Sigmoid colon (tissue), 7 donors: ENCODE results near the gene ABHD17C. TPM values are rescaled to one million over a fixed set of nuclear protein-coding genes. Genes with fewer than 3 reads are reported as not detected.

ENCODE experiments used
- DNase-seq: peaks from one replicate; pipeline ENCODE4 v3.0.0-alpha.2; 2019
- H3K27ac ChIP-seq, 4 donors: fragments of 200-600 bp; sonication (generic); one replicate each; pipeline ENCODE4 v1.5.1; 2016 to 2019; ENCODE audit warnings: mild to moderate bottlenecking in 1 of 4
- H3K27me3 ChIP-seq, 3 donors: fragments of 200-600 bp; sonication (generic); one replicate each; pipeline ENCODE4 v1.5.1; 2019; ENCODE audit warnings: mild to moderate bottlenecking in 1 of 3
- H3K36me3 ChIP-seq, 4 donors: fragments of 200-600 bp; sonication (generic); one replicate each; pipeline ENCODE4 v1.5.1; 2016 to 2019
- H3K4me1 ChIP-seq, 4 donors: fragments of 200-600 bp; sonication (generic); one replicate each; pipeline ENCODE4 v1.5.1; 2017 to 2019
- H3K4me3 ChIP-seq, 4 donors: fragments of 200-600 bp; sonication (generic); one replicate each; pipeline ENCODE4 v1.5.1; 2017 to 2019; ENCODE audit warnings: mild to moderate bottlenecking in 2 of 4, moderate library complexity in 1 of 4
- H3K9me3 ChIP-seq, 4 donors: fragments of 200-600 bp in 3 of 4; sonication (generic) in 3 of 4; one replicate each; pipeline versions ENCODE4 v1.5.1 to v1.6.1; 2013 to 2019
- EP300 ChIP-seq, 4 donors: sonication (generic); formaldehyde crosslinking; IDR thresholded peaks; one replicate each; pipeline ENCODE4 v1.6.1; 2017; ENCODE audit warnings: antibody characterized with exemption in 4 of 4
- POLR2A ChIP-seq, 2 donors: fragments of 450-650 bp; IDR thresholded peaks; one replicate each; pipeline ENCODE4 v1.6.1; 2016; ENCODE audit warnings: antibody characterized with exemption in 2 of 2, mild to moderate bottlenecking in 2 of 2, moderate library complexity in 2 of 2
- POLR2AphosphoS5 ChIP-seq, 4 donors: sonication (generic); formaldehyde crosslinking; IDR thresholded peaks; one replicate each; pipeline ENCODE4 v1.6.1; 2017; ENCODE audit warnings: antibody characterized with exemption in 4 of 4
- WGBS, 2 donors: extraction: QIAGEN DNeasy Blood & Tissue Kit; methylation state at CpG; one replicate each; pipeline ENCODE4 v1.1.7; 2013; 5-methylcytosine and 5-hydroxymethylcytosine counted together
- intact Hi-C: fragments of 100-400 bp; cut with DNase I; formaldehyde crosslinking; loops from one replicate; pipeline ENCODE4 v1.15.1; 2023
- polyA plus RNA-seq, 3 donors: library from polyadenylated mRNA; stranded (reverse); fragments of 200-250 nt; gene quantifications; one replicate each; pipeline ENCODE4 v1.2.3, GENCODE V29; 2013
- total RNA-seq, 4 donors: library from RNA; depleted of rRNA; stranded (reverse); fragments of >200 nt; gene quantifications; one replicate each; pipeline ENCODE4 v1.1.0, GENCODE V29; 2016
- TF ChIP-seq, protein P1 (sequence below), 4 experiments: fragments of 450-650 bp in 3 of 4; fragments of 200-600 bp in 1 of 4; IDR thresholded peaks; one replicate each; pipeline ENCODE4 v1.5.1; 2016 to 2019; ENCODE audit warnings: antibody characterized with exemption in 4 of 4, mild to moderate bottlenecking in 3 of 4, moderate library complexity in 2 of 4
- donor health status: healthy with polysubstance abuse.
- donor health status: Bipolar disorder and iron deficiency.
- donor health status: healthy.

The ABHD17C gene
- total and polyA plus RNA-seq, 7 donors: 2.0 to 174 (median 4.2) TPM

DNA sequence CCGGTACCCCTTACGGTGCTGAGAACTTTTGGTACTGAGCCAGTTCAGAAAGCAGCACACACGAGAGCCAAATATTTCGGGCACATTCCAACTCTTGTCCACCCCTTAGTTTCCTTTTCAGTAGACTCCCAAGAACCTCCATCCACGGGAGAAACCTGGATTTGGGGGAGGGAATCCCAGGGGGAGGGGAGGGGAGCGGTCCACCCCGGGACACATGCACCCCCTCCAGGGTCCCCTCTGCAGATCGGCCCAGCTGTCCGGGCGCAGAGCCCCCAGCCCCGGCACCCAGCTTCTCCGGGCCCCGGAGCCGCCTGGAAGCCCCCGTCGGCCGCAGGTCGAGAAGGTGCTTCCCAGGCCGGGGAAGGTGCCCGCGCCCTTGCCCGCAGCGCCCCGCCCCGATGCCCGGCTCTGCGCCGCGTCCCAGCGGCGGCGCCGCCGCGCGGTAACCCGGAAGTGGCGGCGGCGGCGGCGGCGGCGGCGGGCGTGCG, 455 bp upstream of the ABHD17C start:
- H3K4me3 ChIP-seq: peak overlapping the region; percentile 63 to 83 (median 74)
- H3K36me3 ChIP-seq: no peaks in the 10 kb centered on the region
- 0 to 1% methylated on average over 47 of the region's 47 CpGs for WGBS, 2 donors
- DNase-seq: no peak
- peaks cover 0 to 28% (median 25%) of the 10 kb centered on the region in 4 donors for H3K4me1 ChIP-seq
- H3K27me3 ChIP-seq: no peaks in the 10 kb centered on the region
- no peaks in the 10 kb centered on the region for H3K9me3 ChIP-seq
- no peak for TF ChIP-seq POLR2A (IDR thresholded peaks at IDR 0.05)
- TF ChIP-seq EP300 (IDR thresholded peaks at IDR 0.05): no peak
- intact Hi-C loops: loop anchor here (5.0 to 10.0 kb wide), 5 partner anchors 53 to 280 kb away; partner anchors contain the start of gene CEMIP
- peak overlapping the region; percentile 85 to 91 (median 88) for H3K27ac ChIP-seq

DNA sequence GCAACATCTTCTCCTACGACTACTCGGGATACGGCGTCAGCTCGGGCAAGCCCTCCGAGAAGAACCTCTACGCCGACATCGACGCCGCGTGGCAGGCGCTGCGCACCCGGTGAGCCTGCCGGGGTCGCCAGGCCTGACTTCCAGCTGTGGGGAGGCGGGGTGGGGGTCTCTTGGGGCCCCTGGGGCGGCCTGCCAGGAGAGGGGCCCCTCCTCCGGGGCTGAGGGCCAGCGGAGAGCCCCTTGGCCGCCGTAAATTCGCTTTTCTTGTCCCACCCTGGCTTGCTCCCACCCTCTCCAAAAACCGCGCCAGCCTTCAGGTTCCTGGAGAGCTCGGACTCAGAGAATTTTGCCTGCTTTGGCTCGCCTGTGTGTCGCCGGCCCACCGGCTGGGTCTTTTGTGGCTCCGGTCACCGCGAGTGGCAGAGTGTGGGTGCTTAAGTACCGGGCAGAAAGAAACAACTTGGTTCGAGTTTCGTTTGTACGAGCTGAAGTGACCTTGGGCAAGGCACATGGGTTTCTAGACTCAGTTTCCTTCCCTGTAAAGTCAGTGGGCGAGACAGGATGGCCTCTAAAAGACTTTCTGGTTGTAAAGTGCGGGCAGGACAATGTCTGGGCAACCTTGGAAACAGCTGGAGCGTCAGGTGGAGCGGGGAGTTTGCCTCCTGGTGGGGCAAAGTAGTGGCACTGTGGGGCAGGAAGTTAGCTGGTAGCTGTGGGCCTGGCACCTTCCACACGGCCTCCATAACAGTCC, 976 bp downstream of the ABHD17C start:
- H3K4me3 ChIP-seq: peak overlapping the region; percentile 61 to 83 (median 66)
- no peaks in the 10 kb centered on the region for H3K9me3 ChIP-seq
- H3K27ac ChIP-seq: peak overlapping the region; percentile 82 to 86 (median 85)
- no peaks in the 10 kb centered on the region for H3K27me3 ChIP-seq
- no peaks in the 10 kb centered on the region for H3K36me3 ChIP-seq
- no peak for TF ChIP-seq EP300 (IDR thresholded peaks at IDR 0.05)
- TF ChIP-seq, protein P1, sequence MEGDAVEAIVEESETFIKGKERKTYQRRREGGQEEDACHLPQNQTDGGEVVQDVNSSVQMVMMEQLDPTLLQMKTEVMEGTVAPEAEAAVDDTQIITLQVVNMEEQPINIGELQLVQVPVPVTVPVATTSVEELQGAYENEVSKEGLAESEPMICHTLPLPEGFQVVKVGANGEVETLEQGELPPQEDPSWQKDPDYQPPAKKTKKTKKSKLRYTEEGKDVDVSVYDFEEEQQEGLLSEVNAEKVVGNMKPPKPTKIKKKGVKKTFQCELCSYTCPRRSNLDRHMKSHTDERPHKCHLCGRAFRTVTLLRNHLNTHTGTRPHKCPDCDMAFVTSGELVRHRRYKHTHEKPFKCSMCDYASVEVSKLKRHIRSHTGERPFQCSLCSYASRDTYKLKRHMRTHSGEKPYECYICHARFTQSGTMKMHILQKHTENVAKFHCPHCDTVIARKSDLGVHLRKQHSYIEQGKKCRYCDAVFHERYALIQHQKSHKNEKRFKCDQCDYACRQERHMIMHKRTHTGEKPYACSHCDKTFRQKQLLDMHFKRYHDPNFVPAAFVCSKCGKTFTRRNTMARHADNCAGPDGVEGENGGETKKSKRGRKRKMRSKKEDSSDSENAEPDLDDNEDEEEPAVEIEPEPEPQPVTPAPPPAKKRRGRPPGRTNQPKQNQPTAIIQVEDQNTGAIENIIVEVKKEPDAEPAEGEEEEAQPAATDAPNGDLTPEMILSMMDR (IDR thresholded peaks at IDR 0.05): peak in 3 of 4 experiments; percentile 32 to 40 (median 33)
- peaks cover 0 to 33% (median 27%) of the 10 kb centered on the region in 4 donors for H3K4me1 ChIP-seq
- intact Hi-C loops: loop anchor here (5.0 to 10.0 kb wide), 4 partner anchors 51 to 279 kb away; partner anchors contain the start of gene CEMIP
- DNase-seq: no peak
- WGBS, 2 donors: 1 to 3% methylated on average over 43 of the region's 43 CpGs

DNA sequence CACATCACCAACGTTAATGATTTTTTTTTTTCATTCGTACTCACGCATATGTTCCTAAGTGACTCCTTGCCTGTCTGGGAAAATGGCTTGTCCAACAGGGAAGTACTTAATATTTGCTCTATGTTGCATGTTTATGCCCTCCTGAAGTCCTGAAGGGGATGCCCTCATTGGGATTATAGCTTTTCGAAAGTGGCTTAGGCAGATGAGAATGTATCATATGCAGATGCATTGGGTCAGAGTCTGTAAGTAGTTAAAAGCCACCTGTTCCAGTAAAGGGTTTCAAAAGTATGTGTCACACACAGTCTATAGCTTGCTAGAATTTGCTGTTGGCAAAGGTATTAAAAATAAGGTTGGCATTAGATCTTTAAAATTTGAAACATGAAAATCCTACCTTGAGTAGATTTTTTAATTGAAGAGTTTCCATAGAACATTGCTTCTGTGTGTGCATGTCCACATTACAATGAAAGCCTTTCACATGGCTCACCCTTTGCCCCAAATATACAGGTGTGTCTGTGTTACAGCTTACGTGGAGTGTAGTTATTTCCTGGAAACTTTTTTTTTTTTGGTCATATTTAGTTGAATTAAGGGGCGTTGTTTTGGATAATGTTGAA, 2.1 kb downstream of the ABHD17C start:
- Histone ChIP-seq H3K27me3 (no peaks in the 10 kb centered on the region), H3K36me3 (no peaks in the 10 kb centered on the region), H3K9me3 (no peaks in the 10 kb centered on the region), H3K27ac (peak overlapping the region in 3 of 4 donors; percentile 82 to 86 (median 84)), H3K4me1 (peaks cover 0 to 44% (median 33%) of the 10 kb centered on the region in 4 donors), H3K4me3 (peak overlapping the region in 3 of 4 donors; percentile 63 to 83 (median 68))
- no peak for DNase-seq
- WGBS, 2 donors: 11 to 66% methylated on average over 6 of the region's 6 CpGs
- TF ChIP-seq POLR2AphosphoS5 (IDR thresholded peaks at IDR 0.05) (no peak), POLR2A (IDR thresholded peaks at IDR 0.05) (peak in 1 of 2 donors; percentile 61)
- intact Hi-C loops: loop anchor here (5.0 to 10.0 kb wide), 4 partner anchors 50 to 278 kb away; partner anchors contain the start of gene CEMIP

DNA sequence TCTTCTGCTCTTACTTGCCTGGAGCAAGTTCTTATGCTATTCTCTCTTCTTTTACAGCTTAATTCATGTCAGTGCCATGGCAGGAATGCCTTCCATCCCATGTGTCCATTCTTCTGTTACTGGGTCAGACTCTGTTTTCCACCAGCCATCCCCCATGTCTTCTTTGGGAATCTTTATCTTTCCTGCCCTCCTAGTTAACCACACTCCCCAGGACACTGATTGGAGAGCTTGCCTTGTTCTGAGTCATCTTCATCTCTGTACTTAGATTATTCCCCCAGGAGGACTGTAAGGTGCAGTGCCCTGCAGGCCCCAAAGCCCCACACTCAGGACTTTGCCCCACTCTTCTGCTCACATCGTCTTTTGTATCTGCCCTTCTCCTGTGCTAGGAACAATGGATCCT, 3.6 kb downstream of the ABHD17C start:
- Histone ChIP-seq H3K27me3 (no peaks in the 10 kb centered on the region), H3K4me1 (peaks cover 0 to 58% (median 47%) of the 10 kb centered on the region in 4 donors), H3K36me3 (no peaks in the 10 kb centered on the region), H3K9me3 (no peaks in the 10 kb centered on the region), H3K27ac (no peak overlapping the region), H3K4me3 (no peak overlapping the region)
- 57 to 84% methylated on average over 1 of the region's 1 CpG for WGBS, 2 donors
- DNase-seq: no peak
- TF ChIP-seq, protein P1 (IDR thresholded peaks at IDR 0.05): no peak
- TF ChIP-seq EP300 (IDR thresholded peaks at IDR 0.05) (no peak), POLR2AphosphoS5 (IDR thresholded peaks at IDR 0.05) (no peak), POLR2A (IDR thresholded peaks at IDR 0.05) (no peak)
- intact Hi-C loops: loop anchor here (5.0 to 10.0 kb wide), 4 partner anchors 49 to 276 kb away; partner anchors contain the start of gene CEMIP

DNA sequence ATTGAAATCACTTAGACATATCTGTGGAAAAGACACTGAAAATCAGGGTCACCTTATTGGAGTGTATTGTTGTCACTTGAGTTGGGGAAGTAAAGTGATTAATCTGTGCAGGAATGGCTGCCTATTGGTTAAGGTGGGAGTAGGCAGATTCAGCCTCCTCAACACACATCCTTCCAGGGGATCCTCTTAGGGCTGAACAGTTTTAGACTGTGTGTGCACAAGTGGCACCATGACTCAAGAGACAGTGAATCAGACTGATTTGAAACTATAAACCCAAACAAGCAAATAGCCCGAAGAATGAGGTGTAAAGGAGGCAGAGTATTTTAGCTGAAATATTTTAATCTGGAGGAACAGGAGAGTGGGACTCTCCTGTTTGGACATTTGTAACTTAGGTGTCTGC, 4.9 kb downstream of the ABHD17C start:
- peaks cover 0 to 64% (median 46%) of the 10 kb centered on the region in 4 donors for H3K4me1 ChIP-seq
- intact Hi-C loops: loop anchor here (5.0 to 10.0 kb wide), 4 partner anchors 47 to 275 kb away; partner anchors contain the start of gene CEMIP
- H3K4me3 ChIP-seq: no peak overlapping the region

More for the DNA sequence above, 4.9 kb downstream of the ABHD17C start:
- no peaks in the 10 kb centered on the region for H3K36me3 ChIP-seq
- no peak for DNase-seq
- H3K9me3 ChIP-seq: no peaks in the 10 kb centered on the region
- H3K27me3 ChIP-seq: no peaks in the 10 kb centered on the region
- no peak overlapping the region for H3K27ac ChIP-seq
- 84 to 87% methylated on average over 1 of the region's 1 CpG for WGBS, 2 donors
- no peak for TF ChIP-seq POLR2A (IDR thresholded peaks at IDR 0.05)
- no peak for TF ChIP-seq EP300 (IDR thresholded peaks at IDR 0.05)
- TF ChIP-seq POLR2AphosphoS5 (IDR thresholded peaks at IDR 0.05): no peak
- TF ChIP-seq, protein P1 (IDR thresholded peaks at IDR 0.05): no peak
